Neural crest cell (in vitro differentiated cells): ENCODE measurements around the gene MARCKSL1. TPM values are rescaled to one million over a fixed set of nuclear protein-coding genes. Genes with fewer than 3 reads are reported as not detected.

Experiments
- DNase-seq: peaks from one replicate; pipeline ENCODE4 v3.0.0; 2021; ENCODE audit warnings: low read depth, mixed read lengths, low spot score
- H3K27ac Mint-ChIP-seq: one replicate; pipeline ENCODE4 v1.8.0; 2021; ENCODE audit warnings: mild to moderate bottlenecking, mixed read lengths; ENCODE audit not compliant: unreplicated experiment
- H3K27me3 Mint-ChIP-seq: 2 replicates; pipeline ENCODE4 v1.8.0; 2021; ENCODE audit warnings: low read depth, mild to moderate bottlenecking, mixed read lengths
- H3K36me3 Mint-ChIP-seq: 2 replicates; pipeline ENCODE4 v1.8.0; 2021; ENCODE audit warnings: low read depth, mild to moderate bottlenecking, mixed read lengths
- H3K4me1 Mint-ChIP-seq: 2 replicates; pipeline ENCODE4 v1.8.0; 2021; ENCODE audit warnings: mixed read lengths
- H3K4me3 Mint-ChIP-seq: one replicate; pipeline ENCODE4 v1.8.0; 2021; ENCODE audit warnings: mild to moderate bottlenecking, mixed read lengths
- H3K9me3 Mint-ChIP-seq: 2 replicates; pipeline ENCODE4 v1.8.0; 2021; ENCODE audit warnings: mixed read lengths
- total RNA-seq: library from RNA; stranded (reverse); gene quantifications from 2 replicates; pipeline ENCODE4 v1.2.1, GENCODE V29; 2021
- TF ChIP-seq, protein P1 (sequence below): fragments of 200-600 bp; sonication (generic); conservative IDR thresholded peaks from 2 replicates; pipeline ENCODE4 v1.5.0; 2021; ENCODE audit warnings: antibody characterized with exemption, mild to moderate bottlenecking

MARCKSL1 gene
- total RNA-seq, 1 donor from 2014 or later = 952 TPM

- peaks cover 5% of the 10 kb centered on the region for H3K36me3 Mint-ChIP-seq
- no peaks in the 10 kb centered on the region for H3K9me3 Mint-ChIP-seq
- H3K4me3 Mint-ChIP-seq = no peak overlapping the region
- peaks cover 15% of the 10 kb centered on the region for H3K4me1 Mint-ChIP-seq
- DNase-seq = no peak
- no peak overlapping the region for H3K27ac Mint-ChIP-seq
- TF ChIP-seq, protein P1, sequence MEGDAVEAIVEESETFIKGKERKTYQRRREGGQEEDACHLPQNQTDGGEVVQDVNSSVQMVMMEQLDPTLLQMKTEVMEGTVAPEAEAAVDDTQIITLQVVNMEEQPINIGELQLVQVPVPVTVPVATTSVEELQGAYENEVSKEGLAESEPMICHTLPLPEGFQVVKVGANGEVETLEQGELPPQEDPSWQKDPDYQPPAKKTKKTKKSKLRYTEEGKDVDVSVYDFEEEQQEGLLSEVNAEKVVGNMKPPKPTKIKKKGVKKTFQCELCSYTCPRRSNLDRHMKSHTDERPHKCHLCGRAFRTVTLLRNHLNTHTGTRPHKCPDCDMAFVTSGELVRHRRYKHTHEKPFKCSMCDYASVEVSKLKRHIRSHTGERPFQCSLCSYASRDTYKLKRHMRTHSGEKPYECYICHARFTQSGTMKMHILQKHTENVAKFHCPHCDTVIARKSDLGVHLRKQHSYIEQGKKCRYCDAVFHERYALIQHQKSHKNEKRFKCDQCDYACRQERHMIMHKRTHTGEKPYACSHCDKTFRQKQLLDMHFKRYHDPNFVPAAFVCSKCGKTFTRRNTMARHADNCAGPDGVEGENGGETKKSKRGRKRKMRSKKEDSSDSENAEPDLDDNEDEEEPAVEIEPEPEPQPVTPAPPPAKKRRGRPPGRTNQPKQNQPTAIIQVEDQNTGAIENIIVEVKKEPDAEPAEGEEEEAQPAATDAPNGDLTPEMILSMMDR = no peak
- no peaks in the 10 kb centered on the region for H3K27me3 Mint-ChIP-seq
Measured at GRCh38 chr1:32311709-32312393, 24.2 kb downstream of the MARCKSL1 start.

DNA sequence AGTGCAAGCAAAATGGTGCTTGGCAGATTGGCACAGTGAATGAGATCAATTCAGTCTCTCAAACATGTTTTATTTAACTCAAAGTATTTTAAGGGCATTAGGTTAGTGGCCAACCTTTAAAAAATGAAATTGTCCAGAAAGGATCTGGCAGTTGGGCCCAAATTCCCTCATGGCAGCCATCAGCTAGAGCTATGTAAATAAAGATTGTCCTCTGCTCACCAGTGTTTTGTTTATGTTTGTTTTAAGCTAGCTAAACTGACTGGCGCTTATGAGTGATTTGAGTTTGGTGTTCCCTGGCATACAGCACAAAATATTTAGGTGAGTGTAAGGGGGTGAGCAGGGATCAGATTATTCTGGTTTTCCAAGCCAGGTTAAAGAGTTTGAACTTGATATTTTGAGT lies 26.1 kb downstream of the MARCKSL1 start:
- TF ChIP-seq, protein P1 = no peak
- no peak overlapping the region for H3K27ac Mint-ChIP-seq
- H3K36me3 Mint-ChIP-seq = peaks cover 15% of the 10 kb centered on the region
- H3K4me3 Mint-ChIP-seq = no peak overlapping the region
- no peaks in the 10 kb centered on the region for H3K9me3 Mint-ChIP-seq
- peaks cover 15% of the 10 kb centered on the region for H3K4me1 Mint-ChIP-seq
- H3K27me3 Mint-ChIP-seq = no peaks in the 10 kb centered on the region
- DNase-seq = no peak

DNA sequence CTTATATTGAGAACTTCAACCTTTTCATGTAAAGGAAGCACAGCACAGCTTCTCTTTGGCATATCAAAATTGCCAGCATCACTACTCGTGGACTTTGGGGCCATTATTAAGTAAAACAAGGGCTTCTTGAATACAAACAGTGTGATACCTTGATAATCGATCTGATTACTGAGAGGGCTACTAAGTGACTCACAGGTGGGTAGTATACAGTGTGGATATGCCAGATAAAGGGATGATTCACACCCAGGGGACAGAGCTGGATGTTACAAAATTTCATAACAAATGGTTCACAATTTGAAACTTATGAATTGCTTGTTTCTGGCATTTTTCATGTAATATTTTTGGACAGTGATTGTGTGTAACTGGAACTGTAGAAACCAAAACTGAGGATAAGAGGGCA lies 28.7 kb downstream of the MARCKSL1 start:
- Mint-ChIP-seq H3K4me1 (peaks cover 15% of the 10 kb centered on the region), H3K36me3 (peaks cover 19% of the 10 kb centered on the region), H3K4me3 (no peak overlapping the region), H3K9me3 (no peaks in the 10 kb centered on the region), H3K27me3 (no peaks in the 10 kb centered on the region), H3K27ac (no peak overlapping the region)
- TF ChIP-seq, protein P1 = no peak
- DNase-seq = no peak

DNA sequence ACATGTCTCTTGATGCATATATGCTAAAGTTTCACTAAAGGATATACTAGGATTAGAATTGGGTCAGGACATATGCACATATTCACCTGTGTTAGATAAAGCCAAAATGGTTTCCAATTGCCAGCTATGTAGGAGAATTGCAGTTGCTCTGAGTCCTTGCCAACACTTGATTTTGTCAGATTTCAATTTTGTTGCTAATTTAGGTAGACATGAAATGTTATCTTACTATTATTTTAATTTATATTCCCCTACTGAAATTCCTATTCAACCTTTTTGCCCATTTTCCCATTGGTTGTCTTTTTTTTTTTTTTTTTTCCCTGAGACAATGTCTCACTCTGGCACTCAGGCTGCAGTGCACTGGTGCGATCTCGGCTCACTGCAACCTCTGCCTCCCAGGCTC lies 30.7 kb downstream of the MARCKSL1 start:
- Mint-ChIP-seq H3K9me3 (no peaks in the 10 kb centered on the region), H3K27me3 (no peaks in the 10 kb centered on the region), H3K36me3 (peaks cover 23% of the 10 kb centered on the region), H3K4me3 (no peak overlapping the region), H3K4me1 (peaks cover 12% of the 10 kb centered on the region), H3K27ac (no peak overlapping the region)
- TF ChIP-seq, protein P1 = no peak
- no peak for DNase-seq

- TF ChIP-seq, protein P1 = no peak
- Mint-ChIP-seq H3K36me3 (peaks cover 23% of the 10 kb centered on the region), H3K9me3 (no peaks in the 10 kb centered on the region), H3K27ac (no peak overlapping the region), H3K4me3 (no peak overlapping the region), H3K27me3 (no peaks in the 10 kb centered on the region), H3K4me1 (peaks cover 5% of the 10 kb centered on the region)
- DNase-seq = no peak
Measured at GRCh38 chr1:32303997-32304622, 31.9 kb downstream of the MARCKSL1 start.
